Mucosa of stomach (tissue), 1 donor: ENCODE data around the gene PTH2.
"Not testable (repeated sequence)": the region's sequence is repeated elsewhere in the genome, so short reads cannot be mapped to it uniquely, and the experiment has no call there.

ENCODE experiments used
- H3K27me3 ChIP-seq: one replicate; pipeline ENCODE4 v1.7.0; 2013; ENCODE audit warnings: mild to moderate bottlenecking, low read length; ENCODE audit not compliant: control insufficient read depth, insufficient read depth
- H3K36me3 ChIP-seq: one replicate; pipeline ENCODE4 v1.7.0; 2013; ENCODE audit warnings: low read length; ENCODE audit not compliant: control insufficient read depth, insufficient read depth
- H3K4me1 ChIP-seq: one replicate; pipeline ENCODE4 v1.7.0; 2013; ENCODE audit warnings: mild to moderate bottlenecking, low read length; ENCODE audit not compliant: control insufficient read depth, insufficient read depth
- H3K4me3 ChIP-seq: one replicate; pipeline ENCODE4 v1.7.0; 2013; ENCODE audit warnings: low read length
- H3K9ac ChIP-seq: one replicate; pipeline ENCODE4 v1.7.0; 2013; ENCODE audit warnings: mild to moderate bottlenecking, low read length, moderate library complexity
- H3K9me3 ChIP-seq: one replicate; pipeline ENCODE4 v1.7.0; 2013; ENCODE audit warnings: mild to moderate bottlenecking, low read length, moderate library complexity; ENCODE audit not compliant: control insufficient read depth
- donor health status: Pancreatic carcinoma.

The PTH2 gene

GRCh38 chr19:49444100-49444700 lies 21.0 kb upstream of the PTH2 start:
- H3K36me3 ChIP-seq, H3K4me1 ChIP-seq, H3K9ac ChIP-seq, H3K9me3 ChIP-seq, H3K4me3 ChIP-seq: not testable (repeated sequence)
- peaks cover 32% of the 10 kb centered on the region for H3K27me3 ChIP-seq

- peaks cover 4% of the 10 kb centered on the region for H3K4me1 ChIP-seq
- H3K9ac ChIP-seq: peak overlapping the region; percentile 55
- H3K36me3 ChIP-seq: no peaks in the 10 kb centered on the region
- no peaks in the 10 kb centered on the region for H3K9me3 ChIP-seq
- H3K27me3 ChIP-seq: peaks cover 38% of the 10 kb centered on the region
- peak overlapping the region; percentile 35 for H3K4me3 ChIP-seq
Measured at GRCh38 chr19:49443366-49444099, 20.3 kb upstream of the PTH2 start.

- peaks cover 45% of the 10 kb centered on the region for H3K27me3 ChIP-seq
- H3K9ac ChIP-seq: peak overlapping the region; percentile 55
- H3K4me1 ChIP-seq: peaks cover 4% of the 10 kb centered on the region
- no peaks in the 10 kb centered on the region for H3K36me3 ChIP-seq
- H3K4me3 ChIP-seq: peak overlapping the region; percentile 35
- H3K9me3 ChIP-seq: no peaks in the 10 kb centered on the region
Measured at GRCh38 chr19:49442771-49443365, 19.6 kb upstream of the PTH2 start.

- Histone ChIP-seq H3K4me1 (peaks cover 4% of the 10 kb centered on the region), H3K4me3 (peak overlapping the region; percentile 4), H3K9me3 (no peaks in the 10 kb centered on the region), H3K9ac (no peak overlapping the region), H3K36me3 (no peaks in the 10 kb centered on the region), H3K27me3 (peaks cover 50% of the 10 kb centered on the region)
Measured at GRCh38 chr19:49442354-49442753, 19.1 kb upstream of the PTH2 start.

GRCh38 chr19:49441960-49442350 lies 18.7 kb upstream of the PTH2 start:
- Histone ChIP-seq H3K27me3 (peaks cover 54% of the 10 kb centered on the region), H3K4me3 (peak overlapping the region; percentile 4), H3K9ac (no peak overlapping the region)

GRCh38 chr19:49441210-49441959 lies 18.1 kb upstream of the PTH2 start, which contains the start of gene SLC17A7:
Gene SLC17A7, minus strand, starts transcription at chr19:49441527. Its CDS starts 148 bp downstream, at chr19:49441379.
- H3K9me3 ChIP-seq: no peaks in the 10 kb centered on the region
- H3K4me1 ChIP-seq: peaks cover 4% of the 10 kb centered on the region
- H3K27me3 ChIP-seq: peaks cover 60% of the 10 kb centered on the region
- no peaks in the 10 kb centered on the region for H3K36me3 ChIP-seq
- peak within 1 kb of the TSS; percentile 4 for H3K4me3 ChIP-seq
- H3K9ac ChIP-seq: no peak within 1 kb of the TSS

More at GRCh38 chr19:49441960-49442350, 18.7 kb upstream of the PTH2 start:
- no peaks in the 10 kb centered on the region for H3K9me3 ChIP-seq
- H3K36me3 ChIP-seq: no peaks in the 10 kb centered on the region
- H3K4me1 ChIP-seq: peaks cover 4% of the 10 kb centered on the region

- H3K9ac ChIP-seq: no peak overlapping the region
- no peaks in the 10 kb centered on the region for H3K36me3 ChIP-seq
- no peaks in the 10 kb centered on the region for H3K9me3 ChIP-seq
- H3K4me3 ChIP-seq: no peak overlapping the region
- H3K27me3 ChIP-seq: peaks cover 68% of the 10 kb centered on the region
- H3K4me1 ChIP-seq: peaks cover 4% of the 10 kb centered on the region
Measured at GRCh38 chr19:49440439-49441209, 17.4 kb upstream of the PTH2 start.

- Histone ChIP-seq H3K4me1 (peaks cover 4% of the 10 kb centered on the region), H3K36me3 (no peaks in the 10 kb centered on the region), H3K9me3 (no peaks in the 10 kb centered on the region), H3K27me3 (peaks cover 75% of the 10 kb centered on the region), H3K9ac (no peak overlapping the region), H3K4me3 (no peak overlapping the region)
Measured at GRCh38 chr19:49439836-49440235, 16.6 kb upstream of the PTH2 start.

- Histone ChIP-seq H3K9ac (no peak overlapping the region), H3K27me3 (peaks cover 91% of the 10 kb centered on the region), H3K4me3 (no peak overlapping the region)
Measured at GRCh38 chr19:49438261-49438660, 15.0 kb upstream of the PTH2 start.

GRCh38 chr19:49437231-49437630 lies 14.0 kb upstream of the PTH2 start:
- no peaks in the 10 kb centered on the region for H3K36me3 ChIP-seq
- H3K27me3 ChIP-seq: peaks cover 99% of the 10 kb centered on the region
- no peak overlapping the region for H3K9ac ChIP-seq
- H3K4me3 ChIP-seq: no peak overlapping the region
- H3K4me1 ChIP-seq: peaks cover 4% of the 10 kb centered on the region
- no peaks in the 10 kb centered on the region for H3K9me3 ChIP-seq

More at GRCh38 chr19:49438261-49438660, 15.0 kb upstream of the PTH2 start:
- H3K9me3 ChIP-seq: no peaks in the 10 kb centered on the region
- peaks cover 4% of the 10 kb centered on the region for H3K4me1 ChIP-seq
- no peaks in the 10 kb centered on the region for H3K36me3 ChIP-seq

- no peaks in the 10 kb centered on the region for H3K9me3 ChIP-seq
- no peaks in the 10 kb centered on the region for H3K36me3 ChIP-seq
- no peak overlapping the region for H3K9ac ChIP-seq
- H3K27me3 ChIP-seq: peaks cover 98% of the 10 kb centered on the region
- H3K4me1 ChIP-seq: no peaks in the 10 kb centered on the region
- H3K4me3 ChIP-seq: no peak overlapping the region
Measured at GRCh38 chr19:49436381-49437017, 13.3 kb upstream of the PTH2 start.
